ENCODE measurements around the gene TPD52L1.
"Not testable (repeated sequence)": the region's sequence is repeated elsewhere in the genome, so short reads cannot be mapped to it uniquely, and the experiment has no call there.

Gene TPD52L1

DNA sequence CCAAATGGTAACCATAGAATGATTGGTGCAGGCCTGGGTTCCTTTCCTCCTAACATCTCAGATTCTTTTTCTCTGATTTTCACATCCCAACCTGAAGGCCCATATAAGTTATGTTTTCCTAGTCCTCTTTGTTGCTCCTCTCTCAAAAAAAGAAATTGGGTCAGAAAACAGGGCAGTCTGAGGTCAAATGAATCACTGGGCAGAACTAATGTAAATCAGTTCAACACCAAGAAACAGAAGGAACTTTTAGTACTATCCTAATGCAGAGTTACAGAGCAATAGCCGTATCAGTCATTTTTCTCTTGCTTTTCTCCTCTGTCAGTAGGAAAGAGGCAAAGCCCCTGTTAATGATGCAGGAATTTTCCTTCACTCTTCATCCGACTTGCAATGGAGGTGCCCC is 11.0 kb upstream of the TPD52L1 start:
- DNase-seq (ENCODE audit: low read depth), result no peak

DNA sequence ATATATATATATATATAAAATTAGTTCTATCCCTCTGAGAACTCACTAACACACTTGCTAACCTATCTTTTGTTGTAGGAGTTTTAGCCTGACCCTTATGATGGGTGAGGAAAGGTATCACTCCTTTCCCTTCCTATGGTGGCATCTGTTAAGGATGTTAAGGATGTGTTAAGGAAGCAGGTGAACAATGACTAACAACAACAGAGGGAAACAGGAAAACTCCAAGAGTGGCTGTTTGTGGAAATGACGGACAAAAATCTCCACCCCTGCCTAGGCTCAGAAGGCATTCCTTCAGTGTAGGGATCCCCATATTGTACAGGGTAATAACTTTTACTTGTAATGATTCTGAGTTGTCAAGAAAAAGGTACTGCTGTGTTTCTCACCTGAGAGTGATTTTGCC is 8.8 kb upstream of the TPD52L1 start:
- DNase-seq (ENCODE audit: low read depth), result no peak

DNA sequence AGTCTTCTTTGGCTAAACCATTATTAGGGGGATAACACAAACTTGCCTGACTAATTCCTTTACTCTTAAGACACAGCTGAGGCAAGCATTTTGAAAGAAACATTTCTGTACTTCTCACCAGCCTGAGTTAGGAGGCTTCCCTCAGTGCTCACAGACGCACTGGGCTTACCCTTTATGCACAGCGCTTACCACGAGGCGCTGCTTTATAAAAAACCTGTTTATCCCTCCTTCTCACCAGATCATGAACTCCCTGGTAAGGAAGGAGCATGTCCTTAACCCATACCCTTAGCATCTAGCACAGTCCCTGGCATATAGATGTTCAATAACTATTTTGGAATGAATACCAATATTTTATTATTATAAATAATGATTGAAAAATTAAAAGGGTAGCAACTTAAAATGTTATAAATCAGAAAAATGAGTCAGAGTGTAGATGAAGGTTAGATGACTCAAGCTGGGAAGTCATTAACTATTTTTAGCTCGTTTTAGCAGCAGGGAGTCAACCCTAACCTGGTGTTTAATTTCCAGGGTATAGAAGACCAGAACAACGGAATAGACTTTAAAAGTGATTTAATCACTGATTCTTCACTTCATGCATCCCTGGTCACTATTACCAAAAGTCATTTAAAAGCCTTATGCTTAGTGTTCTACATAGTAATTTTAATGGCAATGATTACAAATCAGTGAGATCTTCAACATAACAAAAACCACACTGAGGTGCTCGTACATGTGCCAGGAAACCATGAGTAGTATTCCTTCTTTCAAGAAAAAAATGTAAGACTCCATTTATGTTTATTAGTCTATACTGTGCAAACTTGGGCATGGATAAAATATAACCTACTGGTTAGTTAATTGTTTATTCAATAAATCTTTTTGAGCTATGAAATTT is 4.1 kb upstream of the TPD52L1 start:
- DNase-seq (ENCODE audit: low read depth), result no peak

DNA sequence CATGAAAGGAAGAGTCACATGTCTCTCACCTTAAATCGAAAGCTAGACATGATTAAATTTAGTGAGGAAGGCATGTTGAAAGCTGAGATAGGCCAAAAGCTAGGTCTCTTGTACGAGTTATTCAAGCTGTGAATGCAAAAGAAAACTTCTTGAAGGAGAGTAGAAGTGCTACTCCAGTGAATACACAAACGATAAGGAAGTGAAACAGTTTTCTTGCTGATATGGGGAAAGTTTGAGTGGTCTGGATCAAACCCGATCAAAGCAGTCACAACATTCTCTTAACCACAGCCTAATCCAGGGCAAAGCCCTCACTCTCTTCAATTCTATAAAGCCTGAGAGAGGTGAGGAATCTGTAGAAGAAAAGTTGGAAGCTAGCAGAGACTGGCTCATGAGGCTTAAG is 1.9 kb upstream of the TPD52L1 start:
- no peak for DNase-seq (ENCODE audit: low read depth)

DNA sequence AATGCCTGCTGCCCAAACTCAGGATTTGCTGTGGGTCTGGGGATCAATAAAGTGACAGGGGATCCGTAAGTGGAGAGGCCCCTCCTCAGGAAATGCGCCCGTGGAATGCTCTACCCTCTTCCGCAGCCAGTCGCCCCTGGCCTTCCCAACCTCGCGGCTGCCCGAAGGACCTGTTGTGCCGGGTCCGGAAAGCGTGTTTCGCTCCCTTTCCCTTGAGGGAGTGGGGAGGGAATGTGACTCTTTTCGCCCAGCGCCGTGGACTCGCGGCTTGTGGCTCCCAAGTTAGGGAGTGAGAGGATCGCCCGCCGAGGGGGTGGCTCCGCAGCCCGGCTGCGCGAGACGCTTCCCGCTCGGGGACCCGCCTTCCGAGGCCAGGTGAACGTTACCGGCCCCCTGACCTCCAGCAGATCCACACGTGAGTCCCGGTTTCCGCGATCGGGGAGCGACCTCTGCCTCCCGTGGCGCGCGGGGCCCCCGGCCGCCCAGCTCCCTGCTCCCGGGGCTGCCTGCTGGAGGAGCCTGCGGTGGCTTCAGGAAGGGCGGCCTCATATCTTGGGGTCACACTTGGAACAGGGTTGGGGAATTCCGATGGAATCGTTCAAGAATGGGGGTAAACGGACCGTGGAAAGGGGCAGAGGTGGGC is 666 bp downstream of the TPD52L1 start:
- DNase-seq (ENCODE audit: low read depth), result no peak

DNA sequence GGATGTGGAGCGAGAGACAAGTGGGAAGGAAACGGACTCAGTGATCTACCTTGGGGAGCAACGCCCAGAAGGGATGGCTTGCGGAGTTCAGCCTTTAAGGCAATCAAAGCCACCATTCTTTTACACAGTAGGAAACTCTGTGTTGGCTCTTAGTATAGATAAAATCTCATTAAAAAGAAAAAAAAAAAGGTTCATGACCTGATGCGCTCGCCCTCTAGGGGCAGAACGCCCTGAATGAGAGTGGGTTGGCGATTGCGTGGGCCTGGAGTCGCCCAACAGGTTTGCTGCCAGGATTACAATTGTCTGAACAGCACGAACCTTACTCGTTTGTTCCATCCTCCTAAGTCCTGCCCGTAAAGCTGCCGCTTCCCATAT is 1.2 kb downstream of the TPD52L1 start:
- no peak for DNase-seq (ENCODE audit: low read depth)

DNA sequence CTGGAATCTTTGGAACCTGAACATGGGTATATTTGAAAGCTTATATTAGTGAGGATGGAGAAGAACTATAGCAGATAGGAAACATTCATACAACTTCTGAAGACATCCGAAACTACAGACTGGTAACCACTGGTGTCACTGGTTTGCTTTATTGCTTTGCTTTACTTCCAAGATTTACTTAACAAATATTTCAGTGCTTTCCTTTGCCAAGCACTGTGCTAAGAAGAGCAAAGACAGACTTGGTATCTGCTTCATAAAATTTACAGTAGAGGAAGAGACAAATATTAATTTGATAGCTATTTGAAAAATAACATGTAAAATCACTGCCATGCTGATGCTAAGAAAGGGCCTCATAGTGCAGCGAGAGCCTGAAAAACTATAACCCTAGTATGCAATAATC is 1.8 kb downstream of the TPD52L1 start:
- no peak for DNase-seq (ENCODE audit: low read depth)

DNA sequence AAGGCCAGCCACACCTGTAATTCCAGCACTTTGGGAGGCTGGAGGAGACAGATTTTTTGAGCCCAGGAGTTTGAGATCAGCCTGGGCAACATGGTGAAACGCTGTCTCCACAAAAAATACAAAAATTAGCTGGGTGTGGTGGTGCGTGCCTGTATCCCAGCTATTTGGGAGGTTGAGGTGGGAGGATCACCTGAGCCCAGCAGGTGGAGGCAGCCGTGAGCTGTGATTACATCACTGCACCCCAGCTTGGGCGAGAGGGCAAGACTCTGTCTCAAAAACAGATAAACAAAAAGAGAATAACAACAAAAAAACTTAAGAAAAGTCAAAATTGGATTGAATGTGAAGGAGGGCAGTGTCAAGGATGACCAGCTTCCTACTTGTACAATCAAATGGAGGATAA is 2.9 kb downstream of the TPD52L1 start:
- no peak for DNase-seq (ENCODE audit: low read depth)

DNA sequence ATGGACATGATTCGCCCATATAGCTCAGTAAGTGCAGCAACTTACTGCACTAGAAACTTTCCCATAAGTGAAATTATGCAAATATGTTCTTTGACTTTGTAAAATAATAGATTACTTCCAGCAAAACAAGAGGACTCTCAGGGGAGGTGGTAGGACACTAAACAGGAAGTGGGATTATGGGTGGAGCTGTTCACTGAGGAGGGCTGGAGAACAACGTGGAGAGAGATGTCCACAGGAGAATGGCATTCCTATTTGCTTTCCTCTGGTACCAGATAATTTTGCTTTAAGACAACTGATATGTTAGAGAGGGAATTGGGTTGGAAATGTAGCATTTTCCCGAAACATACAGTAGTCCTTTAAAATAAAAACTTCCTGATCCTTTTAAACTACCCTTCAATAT is 3.7 kb downstream of the TPD52L1 start:
- DNase-seq (ENCODE audit: low read depth), result no peak

DNA sequence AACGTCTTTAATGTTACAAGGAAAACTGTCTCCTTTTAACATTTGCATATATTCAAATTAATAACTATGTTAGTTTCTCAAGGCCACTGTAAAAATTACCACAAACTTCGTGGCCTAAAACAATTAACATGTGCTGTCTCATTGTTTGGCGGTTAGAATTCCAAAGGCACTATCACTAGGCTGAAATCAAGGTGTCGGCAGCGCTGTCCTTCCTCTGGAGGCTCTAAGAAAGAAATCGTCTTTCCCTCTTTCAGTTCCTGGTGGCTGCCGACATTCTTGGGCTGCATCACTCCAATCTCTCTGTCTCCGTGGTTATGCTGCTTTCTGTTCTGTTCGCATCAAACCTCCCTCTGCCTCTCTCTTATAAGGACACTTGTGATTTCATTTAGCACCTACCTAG is 4.2 kb downstream of the TPD52L1 start:
- no peak for DNase-seq (ENCODE audit: low read depth)

DNA sequence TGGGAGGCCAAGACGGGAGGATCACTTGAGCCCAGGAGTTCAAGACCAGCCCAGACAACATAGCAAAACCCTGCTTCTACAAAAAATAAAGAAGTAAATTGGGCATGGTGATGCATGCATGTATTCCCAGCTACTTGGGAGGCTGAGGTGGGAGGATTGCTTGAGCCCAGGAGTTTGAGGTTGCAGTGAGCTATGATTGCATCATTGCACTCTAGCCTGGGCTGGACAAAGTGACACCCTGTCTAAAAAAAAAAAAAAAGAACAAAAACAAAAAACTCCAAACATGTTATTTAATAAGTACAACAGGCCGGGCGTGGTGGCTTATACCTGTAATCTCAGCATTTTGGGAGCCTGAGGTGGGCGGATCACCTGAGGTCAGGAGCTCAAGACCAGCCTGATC is 9.8 kb downstream of the TPD52L1 start:
- not testable (repeated sequence) for DNase-seq (ENCODE audit: low read depth)

DNA sequence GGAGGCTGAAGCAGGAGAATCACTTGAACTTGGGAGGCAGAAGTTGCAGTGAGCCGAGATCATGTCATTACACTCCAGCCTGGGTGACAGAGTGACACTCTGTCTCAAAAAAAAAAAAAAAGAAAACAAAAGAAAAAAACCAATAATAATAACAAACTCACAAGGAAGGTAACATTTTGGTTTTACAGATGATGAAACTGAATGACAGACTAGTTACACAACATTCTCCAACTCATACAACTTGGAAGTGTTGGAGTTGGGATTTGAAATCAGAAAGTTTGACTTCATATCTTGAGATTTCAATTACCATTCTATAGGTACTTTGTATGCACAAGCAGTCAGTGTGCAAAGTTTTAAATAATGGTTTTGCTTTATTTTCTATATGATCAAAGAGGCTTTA is 10.2 kb downstream of the TPD52L1 start:
- no peak for DNase-seq (ENCODE audit: low read depth)

DNA sequence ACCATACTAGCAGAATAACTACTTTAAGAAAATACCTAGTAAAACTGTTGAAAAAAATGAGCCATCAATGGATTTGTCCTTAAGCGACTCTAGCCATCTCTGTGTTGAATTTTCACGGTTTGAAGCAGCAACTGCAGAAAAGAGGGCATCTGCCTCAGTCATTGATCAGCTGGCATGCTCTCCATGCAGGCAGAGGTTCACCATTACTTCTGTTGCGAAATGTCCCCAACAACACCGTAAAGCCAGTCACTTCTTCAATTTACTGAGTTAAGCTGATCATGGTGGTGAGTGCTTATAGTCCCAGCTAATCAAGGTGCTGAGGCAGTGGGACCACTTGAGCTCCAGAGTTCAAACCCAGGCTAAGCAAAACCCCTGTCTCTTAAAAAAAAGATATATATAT is 11.1 kb downstream of the TPD52L1 start:
- DNase-seq (ENCODE audit: low read depth), result no peak

DNA sequence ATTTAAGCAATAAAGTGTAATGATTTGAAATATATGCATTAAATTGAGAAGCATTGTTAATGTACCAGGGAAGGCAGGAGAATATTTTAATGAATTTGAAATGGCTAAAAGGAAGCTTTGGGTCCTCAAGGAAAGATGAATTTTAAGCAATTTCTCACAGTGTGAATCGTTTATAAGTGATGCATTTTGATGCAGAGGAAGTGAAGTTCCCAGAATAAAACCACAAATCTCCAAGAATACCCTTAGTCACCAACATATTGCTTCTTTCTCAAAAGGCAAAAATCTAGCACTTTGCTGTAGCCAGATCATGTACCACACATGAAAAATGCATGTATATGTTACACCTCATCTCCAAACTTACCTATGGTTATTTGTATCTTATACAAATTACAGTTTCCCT is 11.7 kb downstream of the TPD52L1 start:
- DNase-seq (ENCODE audit: low read depth), result no peak

DNA sequence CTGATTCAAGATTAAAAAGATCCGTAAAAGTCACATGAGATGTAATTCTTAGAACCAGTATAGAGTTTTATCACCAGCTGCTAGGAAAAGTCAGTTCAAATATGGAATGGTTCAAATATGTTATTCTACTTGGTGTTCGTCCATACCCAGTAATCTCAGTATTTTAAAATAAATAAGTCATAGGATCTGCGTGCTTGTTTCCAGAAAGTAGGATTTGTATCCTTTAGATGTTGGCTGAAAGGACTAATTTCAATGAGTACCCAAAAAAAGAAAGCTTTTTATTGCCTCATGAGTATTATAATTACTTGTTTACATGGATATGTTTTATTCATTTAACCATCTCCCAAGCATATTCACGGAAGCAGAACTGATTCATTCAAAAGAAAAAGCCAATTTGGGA is 12.2 kb downstream of the TPD52L1 start:
- DNase-seq (ENCODE audit: low read depth), result no peak

DNA sequence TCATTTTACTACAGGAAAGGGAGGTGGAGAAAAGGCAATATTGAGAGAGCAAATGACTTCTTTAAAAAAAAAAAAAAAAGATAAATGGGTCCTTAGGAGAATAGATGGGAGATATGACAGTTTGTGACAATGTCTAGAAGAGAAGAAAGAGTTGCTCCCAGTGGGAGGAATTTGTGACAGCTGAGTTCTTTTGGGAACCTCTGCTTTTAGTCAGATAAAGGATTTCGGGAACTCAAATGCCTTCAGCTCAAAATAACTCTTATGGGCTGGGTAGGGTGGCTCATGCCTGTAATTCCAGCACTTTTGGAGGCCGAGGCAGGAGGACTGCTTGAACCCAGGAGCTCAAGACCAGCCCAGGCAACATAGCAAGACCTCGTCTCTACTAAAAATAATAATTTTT is 13.1 kb downstream of the TPD52L1 start:
- DNase-seq (ENCODE audit: low read depth), result no peak

DNA sequence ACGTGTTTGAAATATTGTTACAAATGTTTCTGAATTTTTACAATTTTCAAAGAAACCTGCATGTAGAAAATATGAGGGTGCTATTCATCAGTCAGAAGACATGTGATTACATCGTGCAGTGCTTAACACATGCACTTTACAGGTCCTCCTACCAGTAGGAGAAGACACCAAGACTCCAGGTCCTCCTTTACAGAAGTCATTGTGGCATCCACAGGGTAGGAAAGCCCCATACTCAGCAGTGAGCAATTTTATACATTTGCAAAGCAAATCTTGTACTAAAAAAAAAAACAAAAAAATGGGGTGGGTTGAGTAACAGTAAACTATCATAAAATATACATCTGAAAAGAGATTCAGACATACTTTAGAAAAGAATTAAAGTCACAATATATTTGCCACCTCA is 14.0 kb downstream of the TPD52L1 start:
- DNase-seq (ENCODE audit: low read depth), result no peak

DNA sequence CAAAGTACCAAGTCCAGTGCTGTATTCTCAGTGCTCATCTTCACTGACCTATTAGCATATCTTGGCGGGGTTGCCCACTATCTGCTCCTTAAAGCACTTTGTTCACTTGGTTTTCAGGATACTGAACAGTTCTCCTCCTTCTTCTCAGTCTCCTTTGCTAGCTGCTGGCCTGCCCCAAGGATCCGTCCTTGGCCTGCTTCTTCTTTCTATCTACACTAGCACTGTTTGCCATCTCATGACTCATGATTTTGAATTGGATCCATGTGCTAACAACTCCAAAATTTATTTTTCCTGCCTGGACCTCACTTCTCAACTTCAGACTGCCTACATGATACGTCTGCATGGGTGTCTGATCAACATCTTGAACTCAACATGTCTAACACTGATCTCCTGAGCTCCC is 15.5 kb downstream of the TPD52L1 start:
- DNase-seq (ENCODE audit: low read depth), result no peak

DNA sequence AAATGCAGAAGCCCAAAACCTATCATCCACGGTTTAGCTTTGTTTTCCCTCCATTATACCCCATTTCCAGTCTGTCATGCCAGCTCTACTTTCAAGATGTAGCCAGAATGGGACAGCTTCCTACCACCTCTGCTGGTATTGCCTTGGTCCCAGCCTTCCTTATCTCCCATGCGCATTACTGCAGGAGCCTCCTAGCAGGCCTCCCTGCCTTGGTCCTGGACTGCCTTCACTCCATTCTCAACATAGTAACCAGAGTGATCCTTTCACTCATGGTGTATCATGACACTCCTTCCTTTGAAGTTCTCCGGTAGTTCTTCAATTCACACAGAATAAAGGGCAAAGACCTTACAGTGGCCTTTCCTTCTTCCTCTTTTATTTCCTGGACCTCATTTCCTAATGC is 15.9 kb downstream of the TPD52L1 start:
- no peak for DNase-seq (ENCODE audit: low read depth)

DNA sequence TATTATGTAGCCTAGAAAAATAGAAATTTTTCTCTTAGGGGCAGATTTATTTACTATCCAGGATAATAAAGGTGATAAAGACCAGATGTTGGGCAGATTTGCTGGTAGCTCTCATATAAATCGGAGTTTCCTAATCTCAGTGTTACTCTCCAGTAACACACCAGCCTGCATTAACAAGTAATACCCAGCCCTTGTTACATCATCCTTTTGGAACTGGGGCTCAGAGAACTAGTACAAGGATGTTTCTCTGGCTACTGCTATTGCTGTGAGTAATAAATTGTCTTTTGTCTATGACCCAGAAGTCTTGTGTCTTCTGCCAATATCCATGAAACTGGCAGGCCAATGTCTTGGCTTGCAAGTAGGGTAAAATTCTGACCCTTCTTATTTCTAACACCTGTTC is 16.8 kb downstream of the TPD52L1 start:
- DNase-seq (ENCODE audit: low read depth), result no peak

DNA sequence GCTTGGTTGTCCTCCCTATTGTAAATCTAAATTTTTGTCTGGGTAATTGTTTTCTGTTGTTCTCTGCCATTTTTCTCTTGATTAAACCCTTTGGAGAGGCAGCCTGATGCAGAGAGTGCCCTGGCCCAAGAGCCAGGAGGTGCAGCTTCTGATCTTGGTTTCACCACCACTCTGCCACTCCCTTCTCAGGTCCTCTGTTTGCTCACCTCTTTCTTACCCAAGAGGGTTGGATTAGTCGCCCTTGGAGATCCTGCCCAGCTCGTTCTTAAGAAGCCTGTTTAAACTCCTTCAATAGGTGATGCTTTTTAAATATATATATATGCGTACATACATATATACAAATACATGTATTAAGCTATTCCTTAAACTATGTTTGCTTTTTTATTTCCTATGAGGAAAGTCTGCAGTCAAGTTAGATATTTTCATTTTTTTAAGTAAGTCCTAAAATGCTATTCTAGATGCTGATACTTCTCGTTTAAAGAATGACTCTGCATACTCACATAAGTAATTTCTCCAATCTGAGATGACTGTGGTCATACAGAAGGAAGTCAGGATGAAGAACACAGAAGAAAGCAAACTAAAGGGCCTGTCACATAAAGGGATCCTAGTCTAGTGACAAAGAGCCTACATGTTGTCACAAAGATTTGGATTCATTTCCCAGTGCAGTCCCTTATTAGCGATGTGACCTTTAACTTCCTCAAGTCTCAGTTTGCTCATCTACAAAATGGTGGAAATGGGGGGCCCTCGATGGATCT is 19.9 kb downstream of the TPD52L1 start:
- DNase-seq (ENCODE audit: low read depth), result no peak

DNA sequence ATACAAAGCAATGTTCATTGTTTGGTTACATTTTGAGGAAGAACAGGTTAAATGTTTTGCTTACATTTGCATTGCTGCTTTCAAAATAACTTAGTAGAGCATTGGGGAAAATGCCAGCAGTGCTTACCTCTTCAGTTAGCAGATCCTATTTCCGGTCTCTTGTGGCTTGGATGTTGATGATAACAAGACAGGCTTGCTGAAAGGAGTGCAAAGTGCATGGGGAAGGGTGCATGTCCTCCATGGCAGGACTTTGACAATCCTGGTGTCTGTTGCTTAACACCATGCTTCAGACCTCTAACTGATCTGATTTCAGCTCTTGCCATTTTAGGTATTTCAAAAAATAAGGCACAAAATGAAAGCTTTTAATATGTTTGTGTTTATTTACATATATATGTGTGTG is 21.1 kb downstream of the TPD52L1 start:
- no peak for DNase-seq (ENCODE audit: low read depth)

DNA sequence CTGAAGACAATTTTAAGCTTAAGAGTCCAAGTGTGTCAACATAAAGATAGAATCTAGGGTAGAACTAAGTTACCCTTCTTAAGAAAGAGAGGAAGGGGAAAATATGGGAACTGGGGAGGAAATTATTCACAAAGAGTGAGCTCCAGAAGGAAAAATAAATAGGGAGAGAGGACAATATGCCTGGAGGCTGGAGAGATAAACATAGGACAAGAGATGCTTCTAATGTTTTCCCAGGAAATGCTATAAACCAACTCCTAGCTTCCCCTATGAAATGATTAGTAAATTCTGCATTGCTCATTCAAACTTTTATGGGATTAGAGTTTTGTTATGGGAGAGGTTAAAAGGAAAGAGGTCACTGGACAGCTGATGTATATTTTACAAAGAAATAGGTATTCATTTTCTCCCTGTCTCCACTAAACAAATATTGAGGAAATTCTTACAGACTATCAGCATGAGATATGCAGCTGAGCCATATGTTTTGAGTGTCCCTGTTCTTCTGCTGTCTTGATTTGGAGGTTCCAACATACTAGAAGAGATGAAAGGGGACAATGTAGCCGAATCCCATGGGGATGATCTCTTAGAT is 22.0 kb downstream of the TPD52L1 start:
- DNase-seq (ENCODE audit: low read depth), result no peak
